NCI-H2081 (cell line): ENCODE data around the gene HADH.

ENCODE experiments used
- DNase-seq, 2 experiments: peaks; one replicate each; lab custom pipeline; 2025; lab: John Stamatoyannopoulos, UW

The HADH gene

DNA sequence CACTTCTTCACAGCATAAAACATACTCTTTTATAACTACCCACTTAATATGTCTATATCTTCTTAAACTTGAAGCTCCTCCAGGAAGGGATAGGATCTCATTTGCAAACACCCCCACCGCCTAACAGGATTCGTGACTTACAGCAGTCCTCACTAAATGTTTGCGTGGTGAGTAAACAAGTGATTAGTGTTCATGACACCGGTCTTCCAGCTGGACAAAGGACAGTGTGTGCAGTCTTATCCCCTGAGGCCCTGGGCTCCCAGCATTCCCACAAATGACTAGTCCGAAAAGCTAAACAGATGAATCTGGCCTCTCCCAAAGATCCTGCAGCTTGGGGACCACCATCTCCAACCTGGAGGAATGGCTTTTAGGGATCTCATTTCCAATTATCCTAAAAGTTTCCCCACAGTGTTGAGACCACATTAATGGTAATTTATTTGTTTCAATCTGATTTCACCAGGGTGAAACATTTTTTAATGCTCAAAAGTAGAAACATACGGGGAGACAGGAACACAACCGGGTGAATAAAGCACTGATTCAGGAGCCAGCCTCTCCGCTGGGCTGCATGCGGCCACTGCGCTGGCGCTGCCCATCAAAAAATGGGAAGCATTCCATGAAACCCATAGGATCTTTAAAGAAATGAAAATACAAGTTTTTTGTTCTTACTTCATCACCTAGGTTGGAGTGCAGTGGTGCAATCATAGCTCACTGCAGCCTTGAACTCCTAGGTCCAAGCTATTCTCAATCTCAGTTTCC, 69.2 kb downstream of the HADH start:
- peak in 1 of 2 experiments; percentile 15 for DNase-seq

DNA sequence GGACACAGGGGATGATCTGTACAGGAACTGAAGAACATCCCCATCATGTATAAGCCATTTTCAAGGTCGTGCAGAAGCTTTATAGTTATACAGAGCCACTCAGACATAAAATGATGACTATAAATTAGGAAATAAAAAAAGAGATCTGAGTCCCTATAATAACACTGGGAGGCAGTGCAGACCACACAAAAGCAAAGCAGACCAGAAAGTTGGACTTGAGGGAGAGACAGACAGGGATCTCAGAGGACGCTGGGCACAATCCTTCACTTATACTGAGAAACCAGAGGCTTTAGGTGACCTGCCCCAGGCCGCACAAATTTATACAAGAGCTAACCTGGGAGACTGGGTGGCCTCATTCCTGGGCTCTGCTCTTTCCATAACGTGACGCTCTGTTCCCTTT, 70.5 kb downstream of the HADH start:
- peak in 1 of 2 experiments; percentile 2 for DNase-seq

DNA sequence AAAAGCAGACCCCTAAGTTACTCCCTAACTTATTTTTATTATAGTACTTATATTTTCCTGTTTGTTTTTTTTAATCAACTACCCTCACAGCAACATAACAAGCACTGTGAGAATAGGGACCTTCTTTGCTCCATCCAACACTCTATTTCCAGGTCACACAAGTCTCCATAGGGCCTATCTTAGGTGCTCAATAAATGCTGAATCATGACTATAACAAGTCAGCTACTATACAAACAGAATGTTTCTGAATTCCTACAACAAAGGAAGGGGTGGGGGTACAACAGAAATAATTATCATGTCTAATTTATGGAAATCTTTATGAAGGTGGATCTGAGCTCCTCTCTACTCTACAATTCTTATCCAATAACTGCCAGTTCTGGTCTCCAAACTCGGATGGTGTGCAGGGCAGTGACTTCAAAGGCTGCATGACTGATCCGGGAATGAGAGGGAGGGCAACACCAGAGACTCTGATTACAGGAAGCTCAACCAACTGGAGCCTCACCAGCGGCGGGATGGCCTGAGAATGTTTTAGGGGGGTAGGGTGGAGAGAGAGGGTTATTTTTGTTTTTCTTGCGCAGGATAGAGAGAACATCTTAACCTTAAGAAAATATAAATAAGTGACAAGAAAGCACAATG, 71.1 kb downstream of the HADH start:
- no peak for DNase-seq

DNA sequence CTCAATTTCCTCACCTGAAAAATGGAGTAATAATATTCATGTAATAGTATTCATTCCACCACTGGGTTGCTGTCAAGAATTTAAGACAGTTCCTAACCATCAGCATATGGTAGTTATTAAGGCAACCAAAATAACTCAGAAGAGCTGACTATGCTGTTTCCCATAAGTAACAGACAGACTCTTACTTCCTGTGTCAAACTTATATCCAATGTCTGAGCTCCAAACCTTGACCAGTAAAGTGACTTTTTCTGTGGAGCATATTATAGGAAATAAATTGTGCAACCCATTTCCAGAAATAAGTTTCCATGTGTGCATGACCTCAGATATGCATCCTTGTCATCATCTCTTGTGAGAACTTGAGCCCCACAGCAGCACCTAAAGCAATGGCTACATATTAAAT, 78.8 kb downstream of the HADH start:
- no peak for DNase-seq

DNA sequence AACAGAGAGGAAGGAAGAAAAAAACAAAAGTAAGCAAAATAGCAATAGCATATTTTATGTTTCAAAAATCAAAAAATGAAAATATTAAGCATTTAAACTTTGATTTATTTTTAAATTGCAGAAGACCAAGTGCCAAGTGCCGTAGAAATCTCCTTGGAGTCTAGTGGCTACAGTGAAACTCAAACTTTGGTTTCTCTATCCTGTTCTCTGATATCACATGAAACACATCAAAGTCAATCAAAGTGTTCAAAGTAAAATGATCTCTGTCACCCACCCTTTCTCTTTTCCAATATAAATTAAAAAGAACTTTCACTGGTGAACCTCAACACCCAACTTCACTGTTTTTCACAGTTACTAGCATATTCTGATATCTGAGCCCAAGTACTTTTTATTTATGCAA, 81.1 kb downstream of the HADH start:
- DNase-seq, result no peak

DNA sequence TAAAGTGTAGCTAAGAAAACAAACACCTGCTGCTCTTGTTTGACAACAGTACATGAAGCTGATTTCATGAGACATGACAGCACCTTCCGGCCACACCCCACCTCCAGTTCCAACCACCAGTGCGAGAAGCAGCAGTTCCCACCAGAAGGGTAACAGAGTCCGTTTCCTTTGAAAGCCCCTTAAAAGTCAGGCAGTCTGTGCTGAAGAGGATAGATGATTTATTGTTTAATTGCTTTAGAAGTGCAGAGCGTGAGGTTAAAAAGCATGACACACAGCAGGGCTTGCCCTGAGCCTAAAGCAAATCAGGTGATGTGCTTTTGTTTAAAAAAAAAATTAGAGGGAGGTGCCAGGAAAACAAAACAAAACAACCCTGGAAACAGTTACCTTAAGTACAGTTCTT, 82.6 kb downstream of the HADH start:
- DNase-seq, result no peak

DNA sequence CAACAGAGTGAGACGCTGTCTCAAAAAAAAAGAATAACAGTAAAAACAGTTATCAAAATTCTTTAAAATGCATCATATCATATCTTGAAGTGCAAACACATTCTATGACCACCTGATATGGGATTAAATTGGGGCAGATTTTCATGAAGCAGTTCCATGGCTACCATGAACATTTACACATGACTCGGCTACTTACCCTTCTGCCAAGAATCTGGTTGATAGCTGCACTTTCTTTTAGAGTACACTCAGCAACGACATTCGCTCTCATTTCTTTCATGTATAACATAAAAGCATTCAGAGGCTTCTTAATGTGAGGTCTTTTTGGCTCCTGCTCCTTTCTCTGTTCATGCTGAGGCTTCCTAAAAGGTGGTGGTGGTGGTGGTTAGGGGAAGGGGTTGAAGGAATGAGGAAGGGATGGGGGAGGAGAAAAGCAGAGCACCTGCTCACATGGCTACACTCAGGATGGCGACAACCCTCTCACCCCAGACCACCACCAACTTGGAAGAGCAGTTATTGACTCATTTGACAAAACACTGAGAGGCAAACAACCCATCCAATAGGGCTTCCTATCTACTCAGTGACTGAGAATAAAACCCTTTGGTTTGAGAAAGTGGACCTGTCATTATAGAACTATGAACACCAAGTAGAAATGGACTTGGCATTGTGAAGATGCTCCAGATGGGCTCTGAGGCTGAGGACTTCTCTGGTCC, 88.5 kb downstream of the HADH start:
- DNase-seq, result no peak

DNA sequence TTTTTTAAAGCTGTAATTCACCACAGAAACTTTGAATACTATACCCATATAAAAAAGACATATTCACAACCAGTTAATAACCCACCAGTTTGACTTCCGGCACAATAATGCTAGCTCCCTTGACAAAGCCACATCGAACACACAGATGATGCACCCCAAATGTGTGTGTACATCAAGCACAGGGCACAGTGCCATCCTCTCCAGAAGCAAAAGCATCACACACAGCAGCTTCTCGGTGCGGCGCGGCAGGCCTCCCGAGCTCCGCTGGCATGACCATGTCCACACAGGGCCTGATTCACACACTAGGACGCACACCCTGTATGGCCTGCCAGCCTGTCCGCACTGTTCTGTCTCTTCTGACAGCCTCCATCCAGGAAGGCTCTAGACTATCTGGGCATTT, 91.1 kb downstream of the HADH start:
- DNase-seq, result no peak

DNA sequence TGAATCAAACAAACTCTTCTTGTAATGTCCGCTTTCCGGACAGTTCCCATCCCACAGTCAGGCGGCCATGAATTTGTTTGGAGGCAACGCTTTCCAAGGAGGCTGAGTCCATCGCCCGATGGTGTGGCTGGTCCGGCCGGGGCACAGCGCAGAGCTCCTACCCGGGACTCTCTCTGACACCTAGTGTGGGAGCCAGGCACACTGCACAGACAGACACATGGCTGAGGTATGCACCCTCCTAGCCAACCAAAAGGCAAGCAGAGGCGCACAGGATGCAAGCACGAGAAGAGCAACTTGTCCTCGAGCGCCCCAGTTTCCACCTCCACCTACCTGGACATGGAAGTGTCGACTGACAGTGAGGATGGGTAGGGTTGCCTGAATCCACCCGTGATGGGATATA, 91.6 kb downstream of the HADH start:
- DNase-seq, result no peak
